Measurements from ENCODE around the gene MAD2L1. TPM values are rescaled to one million over a fixed set of nuclear protein-coding genes. Genes with fewer than 3 reads are reported as not detected.

MAD2L1 gene
- total and polyA plus RNA-seq, 2 of the 13 experiments (the other 11 are each of a cell fraction or from before 2014, with no cell fraction given), result 40.6 to 109 TPM

- TF ChIP-seq HDAC1 (CRISPR knock-in tag; IDR thresholded peaks at IDR 0.05) (peak; percentile 98), NFYC (CRISPR knock-in tag; IDR thresholded peaks at IDR 0.05) (no peak), ZFY (CRISPR knock-in tag; IDR thresholded peaks at IDR 0.05) (peak; percentile 92), THRA (CRISPR knock-in tag; IDR thresholded peaks at IDR 0.05; ENCODE audit: borderline replicate concordance) (no peak; the same call in 1 of the 2 replicates), RNF219 (CRISPR knock-in tag; IDR thresholded peaks at IDR 0.05) (no peak), ZSCAN5A (CRISPR knock-in tag; IDR thresholded peaks at IDR 0.05; ENCODE audit: borderline replicate concordance) (0 out of 2 replicates have a peak, but pooled peaks have one; percentile 86), YY1 (IDR thresholded peaks at IDR 0.05; ENCODE audit: insufficient read depth, insufficient replicate concordance, low read depth, low read length) (no peak), ZNF639 (CRISPR knock-in tag; conservative IDR thresholded peaks at IDR 0.05) (no peak; the same call in 1 of the 2 replicates), MLX (CRISPR knock-in tag; IDR thresholded peaks at IDR 0.05) (no peak), ZNF460 (CRISPR knock-in tag; IDR thresholded peaks at IDR 0.05; ENCODE audit: borderline replicate concordance) (no peak), ZSCAN25 (CRISPR knock-in tag; IDR thresholded peaks at IDR 0.05) (peak; percentile 74), RBM22 (optimal IDR thresholded peaks at IDR 0.05; ENCODE audit: low read length) (no peak), RBM39 (IDR thresholded peaks at IDR 0.05; ENCODE audit: low read depth, low read length, poor library complexity, severe bottlenecking) (peak; percentile 44), HDAC6 (IDR thresholded peaks at IDR 0.05; ENCODE audit: low read depth, low read length) (no peak), AHR (CRISPR knock-in tag; IDR thresholded peaks at IDR 0.05) (peak; percentile 22; the same call in 1 of the 2 replicates), ZNF557 (CRISPR knock-in tag; IDR thresholded peaks at IDR 0.05) (no peak), ZNF724P (CRISPR knock-in tag; IDR thresholded peaks at IDR 0.05; ENCODE audit: borderline replicate concordance) (peak; percentile 84), ZMAT3 (CRISPR knock-in tag; conservative IDR thresholded peaks at IDR 0.05) (peak; percentile 62; the same call in 1 of the 2 replicates), ATF7-NPFF (CRISPR knock-in tag; IDR thresholded peaks at IDR 0.05; ENCODE audit: low read depth) (peak; percentile 94), REXO4 (CRISPR knock-in tag; IDR thresholded peaks at IDR 0.05; ENCODE audit: borderline replicate concordance) (0 out of 2 replicates have a peak, but pooled peaks have one; percentile 36), ZNF256 (CRISPR knock-in tag; conservative IDR thresholded peaks at IDR 0.05) (no peak), GATAD2A (CRISPR knock-in tag; IDR thresholded peaks at IDR 0.05) (0 out of 2 replicates have a peak, but pooled peaks have one; percentile 0), HOXA9 (CRISPR knock-in tag; IDR thresholded peaks at IDR 0.05; ENCODE audit: borderline replicate concordance) (no peak)
Observed at GRCh38 chr4:120066517-120067340, at the start of gene MAD2L1 (continued).
